Ishikawa (cell line): ENCODE measurements around the gene CD46.

Experiments
- CEBPB ChIP-seq: IDR thresholded peaks from 2 replicates; pipeline ENCODE4 v1.6.1; 2012
- CREB1 ChIP-seq: IDR thresholded peaks from 2 replicates; pipeline ENCODE4 v1.6.1; 2012; ENCODE audit warnings: low read depth
- EGR1 ChIP-seq: IDR thresholded peaks from 2 replicates; pipeline ENCODE4 v1.6.1; 2012
- EP300 ChIP-seq: IDR thresholded peaks from 2 replicates; pipeline ENCODE4 v1.6.1; 2012; ENCODE audit warnings: borderline replicate concordance
- FOXM1 ChIP-seq: IDR thresholded peaks from 2 replicates; pipeline ENCODE4 v1.6.1; 2012; ENCODE audit warnings: low read depth, borderline replicate concordance
- NFIC ChIP-seq: IDR thresholded peaks from 2 replicates; pipeline ENCODE4 v1.6.1; 2012
- RAD21 ChIP-seq: IDR thresholded peaks from 2 replicates; pipeline ENCODE4 v1.6.1; 2012; ENCODE audit warnings: low read depth
- TAF1 ChIP-seq: IDR thresholded peaks from 2 replicates; pipeline ENCODE4 v1.6.1; 2012; ENCODE audit warnings: low read depth, mild to moderate bottlenecking
- TCF12 ChIP-seq: IDR thresholded peaks from 2 replicates; pipeline ENCODE4 v1.6.1; 2012; ENCODE audit warnings: low read depth
- YY1 ChIP-seq: IDR thresholded peaks from 2 replicates; pipeline ENCODE4 v1.6.1; 2012; ENCODE audit warnings: low read depth
- ZBTB7A ChIP-seq: IDR thresholded peaks from 2 replicates; pipeline ENCODE4 v1.6.1; 2012; ENCODE audit warnings: low read depth
- TF ChIP-seq, protein P1 (sequence below): IDR thresholded peaks from 2 replicates; pipeline ENCODE4 v1.6.1; 2012
- TF ChIP-seq, protein P2 (sequence below): IDR thresholded peaks from 2 replicates; pipeline ENCODE4 v1.6.1; 2012; ENCODE audit warnings: low read depth, mild to moderate bottlenecking
- TF ChIP-seq, protein P3 (sequence below): IDR thresholded peaks from 2 replicates; pipeline ENCODE4 v1.6.1; 2012

DNA sequence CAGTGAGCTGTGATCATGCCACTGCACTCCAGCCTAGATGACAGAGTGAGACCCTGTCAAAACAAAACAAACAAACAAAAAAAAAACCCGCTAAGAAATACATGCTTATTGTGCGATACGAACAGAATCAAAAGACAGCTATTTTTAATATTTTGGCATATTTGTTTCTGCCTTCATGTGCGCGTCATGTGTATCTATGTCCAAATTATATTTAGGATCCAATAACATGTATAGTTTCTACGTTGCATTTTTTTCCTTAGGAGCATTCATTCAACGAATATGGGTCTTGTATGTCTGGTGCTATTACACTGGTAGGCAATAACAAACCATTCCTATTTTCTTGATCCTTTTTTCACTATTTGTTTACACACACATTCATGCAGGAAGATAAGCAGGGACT lies 1.8 kb downstream of the CD46 start:
- TF ChIP-seq CREB1 (no peak), FOXM1 (no peak), EP300 (no peak), TCF12 (no peak), YY1 (no peak), RAD21 (no peak), TAF1 (no peak), CEBPB (no peak), EGR1 (no peak), ZBTB7A (no peak), NFIC (no peak)
- TF ChIP-seq, protein P1, sequence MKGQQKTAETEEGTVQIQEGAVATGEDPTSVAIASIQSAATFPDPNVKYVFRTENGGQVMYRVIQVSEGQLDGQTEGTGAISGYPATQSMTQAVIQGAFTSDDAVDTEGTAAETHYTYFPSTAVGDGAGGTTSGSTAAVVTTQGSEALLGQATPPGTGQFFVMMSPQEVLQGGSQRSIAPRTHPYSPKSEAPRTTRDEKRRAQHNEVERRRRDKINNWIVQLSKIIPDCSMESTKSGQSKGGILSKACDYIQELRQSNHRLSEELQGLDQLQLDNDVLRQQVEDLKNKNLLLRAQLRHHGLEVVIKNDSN, result no peak
- TF ChIP-seq, protein P2, sequence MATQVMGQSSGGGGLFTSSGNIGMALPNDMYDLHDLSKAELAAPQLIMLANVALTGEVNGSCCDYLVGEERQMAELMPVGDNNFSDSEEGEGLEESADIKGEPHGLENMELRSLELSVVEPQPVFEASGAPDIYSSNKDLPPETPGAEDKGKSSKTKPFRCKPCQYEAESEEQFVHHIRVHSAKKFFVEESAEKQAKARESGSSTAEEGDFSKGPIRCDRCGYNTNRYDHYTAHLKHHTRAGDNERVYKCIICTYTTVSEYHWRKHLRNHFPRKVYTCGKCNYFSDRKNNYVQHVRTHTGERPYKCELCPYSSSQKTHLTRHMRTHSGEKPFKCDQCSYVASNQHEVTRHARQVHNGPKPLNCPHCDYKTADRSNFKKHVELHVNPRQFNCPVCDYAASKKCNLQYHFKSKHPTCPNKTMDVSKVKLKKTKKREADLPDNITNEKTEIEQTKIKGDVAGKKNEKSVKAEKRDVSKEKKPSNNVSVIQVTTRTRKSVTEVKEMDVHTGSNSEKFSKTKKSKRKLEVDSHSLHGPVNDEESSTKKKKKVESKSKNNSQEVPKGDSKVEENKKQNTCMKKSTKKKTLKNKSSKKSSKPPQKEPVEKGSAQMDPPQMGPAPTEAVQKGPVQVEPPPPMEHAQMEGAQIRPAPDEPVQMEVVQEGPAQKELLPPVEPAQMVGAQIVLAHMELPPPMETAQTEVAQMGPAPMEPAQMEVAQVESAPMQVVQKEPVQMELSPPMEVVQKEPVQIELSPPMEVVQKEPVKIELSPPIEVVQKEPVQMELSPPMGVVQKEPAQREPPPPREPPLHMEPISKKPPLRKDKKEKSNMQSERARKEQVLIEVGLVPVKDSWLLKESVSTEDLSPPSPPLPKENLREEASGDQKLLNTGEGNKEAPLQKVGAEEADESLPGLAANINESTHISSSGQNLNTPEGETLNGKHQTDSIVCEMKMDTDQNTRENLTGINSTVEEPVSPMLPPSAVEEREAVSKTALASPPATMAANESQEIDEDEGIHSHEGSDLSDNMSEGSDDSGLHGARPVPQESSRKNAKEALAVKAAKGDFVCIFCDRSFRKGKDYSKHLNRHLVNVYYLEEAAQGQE, result no peak
- TF ChIP-seq, protein P3, sequence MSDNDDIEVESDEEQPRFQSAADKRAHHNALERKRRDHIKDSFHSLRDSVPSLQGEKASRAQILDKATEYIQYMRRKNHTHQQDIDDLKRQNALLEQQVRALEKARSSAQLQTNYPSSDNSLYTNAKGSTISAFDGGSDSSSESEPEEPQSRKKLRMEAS, result no peak
